Testis (tissue), 3 donors: Measurements from ENCODE around the gene ABCA4. TPM values are rescaled to one million over a fixed set of nuclear protein-coding genes. Genes with fewer than 3 reads are reported as not detected.

Source experiments
- DNase-seq: peaks from one replicate; pipeline ENCODE4 v3.0.0-alpha.2; 2019
- H3K27ac ChIP-seq, 2 donors: fragments of 200-600 bp; sonication (generic); one replicate each; pipeline ENCODE4 v1.5.1; 2019
- H3K27me3 ChIP-seq: fragments of 200-600 bp; sonication (generic); one replicate; pipeline ENCODE4 v1.5.1; 2019
- H3K36me3 ChIP-seq: fragments of 200-600 bp; sonication (generic); one replicate; pipeline ENCODE4 v1.5.1; 2017; ENCODE audit warnings: low read depth; ENCODE audit errors: missing control alignments
- H3K4me1 ChIP-seq: fragments of 200-600 bp; sonication (generic); one replicate; pipeline ENCODE4 v1.5.1; 2019
- H3K4me3 ChIP-seq, 2 donors: fragments of 200-600 bp; sonication (generic); one replicate each; pipeline ENCODE4 v1.5.1; 2017 to 2019
- H3K9me3 ChIP-seq: fragments of 200-600 bp; sonication (generic); one replicate; pipeline ENCODE4 v1.5.1; 2017
- POLR2A ChIP-seq: fragments of 450-650 bp; IDR thresholded peaks from one replicate; pipeline ENCODE4 v1.6.1; 2017; ENCODE audit warnings: antibody characterized with exemption, mild to moderate bottlenecking, moderate library complexity
- WGBS, 2 donors: methylation state at CpG; one replicate each; pipeline ENCODE4 v1.1.5; 2018; 5-methylcytosine and 5-hydroxymethylcytosine counted together
- intact Hi-C: fragments of 100-400 bp; cut with DNase I; formaldehyde crosslinking; loops from one replicate; pipeline ENCODE4 v1.15.1; 2023; ENCODE audit warnings: low total_unique reads
- polyA plus RNA-seq: library from polyadenylated mRNA; stranded (reverse); fragments of 350-450 nt; fragmentation: Illumina TruSeq; extraction: RNeasy Lipid Tissue Mini Kit (QIAGEN cat#74804); gene quantifications from one replicate; pipeline ENCODE4 v1.2.3, GENCODE V29; 2014; ENCODE audit warnings: low read depth, low replicate concordance; ENCODE audit not compliant: insufficient read depth
- total RNA-seq, 2 donors: library from RNA; depleted of rRNA; stranded (reverse); fragments of >200 nt; gene quantifications; one replicate each; pipeline ENCODE4 v1.2.3, GENCODE V29; 2016
- TF ChIP-seq, protein P1 (sequence below), 3 experiments: fragments of 450-650 bp in 2 of 3; fragments of 200-600 bp in 1 of 3; sonication (generic) in 1 of 3; IDR thresholded peaks; one replicate each; pipeline ENCODE4 v1.5.1; 2016 to 2019; ENCODE audit warnings: antibody characterized with exemption in 3 of 3, mild to moderate bottlenecking in 2 of 3, moderate library complexity in 1 of 3

The ABCA4 gene
- total and polyA plus RNA-seq, 3 donors from 2014 or later, result 1.6 to 1.8 (median 1.8) TPM

DNA sequence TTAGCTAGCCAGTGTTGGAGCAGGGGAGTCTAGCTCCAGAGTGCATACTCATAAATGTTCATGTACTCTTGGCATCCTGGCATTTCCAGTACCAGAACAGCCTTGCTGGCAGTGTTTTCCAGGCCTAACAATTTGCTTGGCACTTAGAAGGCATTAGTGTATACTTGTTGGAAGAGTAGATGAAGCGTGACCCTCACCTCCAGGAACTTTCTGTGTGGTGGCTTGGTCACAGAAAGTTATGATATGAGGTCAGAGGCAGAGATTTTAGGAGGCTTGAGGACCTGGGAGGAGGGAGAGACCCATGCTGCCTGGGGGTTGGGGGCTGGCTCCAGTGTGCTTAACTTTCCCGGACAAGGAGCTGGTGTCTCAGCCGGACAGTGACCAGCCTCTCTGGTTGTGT lies 159.0 kb downstream of the ABCA4 start:
- TF ChIP-seq, protein P1, sequence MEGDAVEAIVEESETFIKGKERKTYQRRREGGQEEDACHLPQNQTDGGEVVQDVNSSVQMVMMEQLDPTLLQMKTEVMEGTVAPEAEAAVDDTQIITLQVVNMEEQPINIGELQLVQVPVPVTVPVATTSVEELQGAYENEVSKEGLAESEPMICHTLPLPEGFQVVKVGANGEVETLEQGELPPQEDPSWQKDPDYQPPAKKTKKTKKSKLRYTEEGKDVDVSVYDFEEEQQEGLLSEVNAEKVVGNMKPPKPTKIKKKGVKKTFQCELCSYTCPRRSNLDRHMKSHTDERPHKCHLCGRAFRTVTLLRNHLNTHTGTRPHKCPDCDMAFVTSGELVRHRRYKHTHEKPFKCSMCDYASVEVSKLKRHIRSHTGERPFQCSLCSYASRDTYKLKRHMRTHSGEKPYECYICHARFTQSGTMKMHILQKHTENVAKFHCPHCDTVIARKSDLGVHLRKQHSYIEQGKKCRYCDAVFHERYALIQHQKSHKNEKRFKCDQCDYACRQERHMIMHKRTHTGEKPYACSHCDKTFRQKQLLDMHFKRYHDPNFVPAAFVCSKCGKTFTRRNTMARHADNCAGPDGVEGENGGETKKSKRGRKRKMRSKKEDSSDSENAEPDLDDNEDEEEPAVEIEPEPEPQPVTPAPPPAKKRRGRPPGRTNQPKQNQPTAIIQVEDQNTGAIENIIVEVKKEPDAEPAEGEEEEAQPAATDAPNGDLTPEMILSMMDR (IDR thresholded peaks at IDR 0.05), result no peak
- TF ChIP-seq POLR2A, result no peak
- Histone ChIP-seq H3K4me3 (no peak overlapping the region), H3K27ac (no peak overlapping the region), H3K4me1 (no peaks in the 10 kb centered on the region), H3K36me3 (no peaks in the 10 kb centered on the region), H3K27me3 (no peaks in the 10 kb centered on the region), H3K9me3 (no peaks in the 10 kb centered on the region)
- WGBS, 2 donors, result 83% methylated on average over 3 of the region's 3 CpGs
- intact Hi-C loops, result no loop called here
- no peak for DNase-seq

DNA sequence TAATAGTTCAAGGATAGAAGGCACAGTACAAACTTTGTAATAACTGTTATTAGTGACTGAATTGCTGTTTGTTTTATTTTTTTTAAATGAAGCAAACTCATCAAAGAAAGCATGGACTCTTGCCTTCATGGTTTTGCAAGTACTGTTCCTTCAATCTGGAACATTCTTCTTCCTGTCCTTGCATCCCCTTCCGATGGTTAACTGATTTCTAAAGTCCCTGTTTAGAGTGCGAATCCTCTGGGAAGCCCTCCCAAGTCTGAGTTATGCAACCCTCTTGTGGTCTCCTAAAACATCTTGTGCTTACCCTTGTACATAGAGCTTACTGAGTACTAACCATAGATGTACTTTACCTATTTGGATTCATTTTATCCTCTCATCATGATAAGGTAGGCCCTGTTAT lies 159.5 kb downstream of the ABCA4 start:
- H3K4me3 ChIP-seq, result no peak overlapping the region
- no peaks in the 10 kb centered on the region for H3K4me1 ChIP-seq
- DNase-seq, result no peak
- TF ChIP-seq, protein P1 (IDR thresholded peaks at IDR 0.05), result no peak
- no peak for TF ChIP-seq POLR2A
- no peak overlapping the region for H3K27ac ChIP-seq
- 68 to 79% methylated on average over 2 of the region's 2 CpGs for WGBS, 2 donors
- no peaks in the 10 kb centered on the region for H3K9me3 ChIP-seq
- intact Hi-C loops, result no loop called here
- no peaks in the 10 kb centered on the region for H3K36me3 ChIP-seq
- no peaks in the 10 kb centered on the region for H3K27me3 ChIP-seq

DNA sequence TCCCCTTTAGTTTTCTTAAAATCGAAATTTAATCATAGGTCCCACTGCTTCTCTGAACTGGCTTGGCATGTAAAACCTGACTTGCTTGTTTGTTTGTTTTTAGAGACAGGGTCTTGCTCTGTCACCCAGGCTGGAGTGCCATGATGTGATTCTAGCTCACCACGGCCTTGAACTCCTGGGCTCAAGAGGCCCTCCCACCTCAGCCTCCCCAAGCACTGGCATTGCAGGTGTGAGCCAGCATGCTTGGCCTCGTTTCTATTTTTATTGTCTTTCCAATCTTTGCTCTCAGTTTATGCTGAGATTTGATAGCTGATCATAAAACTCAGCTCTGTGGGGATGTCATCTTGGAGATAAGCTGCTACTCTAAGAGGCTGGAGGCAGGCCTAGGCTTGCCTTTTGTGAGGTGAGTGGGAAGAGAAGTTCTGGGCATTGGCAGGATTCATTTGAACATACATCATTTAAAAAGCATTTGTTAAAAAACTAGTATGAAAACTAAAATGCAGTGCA lies 160.3 kb downstream of the ABCA4 start:
- TF ChIP-seq, protein P1 (IDR thresholded peaks at IDR 0.05), result no peak
- TF ChIP-seq POLR2A, result no peak
- no peaks in the 10 kb centered on the region for H3K4me1 ChIP-seq
- intact Hi-C loops, result no loop called here
- 48 to 50% methylated on average over 3 of the region's 3 CpGs for WGBS, 2 donors
- H3K36me3 ChIP-seq, result no peaks in the 10 kb centered on the region
- H3K27me3 ChIP-seq, result no peaks in the 10 kb centered on the region
- no peak overlapping the region for H3K4me3 ChIP-seq
- no peaks in the 10 kb centered on the region for H3K9me3 ChIP-seq
- no peak for DNase-seq
- no peak overlapping the region for H3K27ac ChIP-seq

DNA sequence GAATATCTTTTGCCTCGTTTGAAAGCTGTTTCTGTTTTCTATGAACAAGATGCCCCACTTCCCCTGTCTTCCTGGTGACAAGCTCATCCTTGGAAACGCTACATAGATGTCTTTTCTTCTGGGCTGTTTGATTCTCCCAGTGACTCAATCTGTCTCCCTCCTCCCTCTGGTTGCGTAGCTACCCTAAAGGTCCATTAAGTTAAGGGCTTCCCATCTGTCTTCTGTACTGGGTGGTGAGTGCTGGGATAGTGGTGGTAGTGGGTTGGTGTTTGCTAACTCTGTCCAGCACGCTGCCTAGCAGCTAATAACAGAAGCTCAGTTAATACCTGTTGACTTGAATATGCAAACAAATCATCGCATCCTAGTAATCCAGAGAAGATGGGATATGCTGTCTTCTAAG lies 161.5 kb downstream of the ABCA4 start:
- TF ChIP-seq, protein P1 (IDR thresholded peaks at IDR 0.05), result no peak
- TF ChIP-seq POLR2A, result no peak
- WGBS, 2 donors, result 82 to 91% methylated on average over 5 of the region's 5 CpGs
- intact Hi-C loops, result no loop called here
- no peaks in the 10 kb centered on the region for H3K36me3 ChIP-seq
- DNase-seq, result no peak
- H3K9me3 ChIP-seq, result no peaks in the 10 kb centered on the region
- H3K4me1 ChIP-seq, result no peaks in the 10 kb centered on the region
- no peaks in the 10 kb centered on the region for H3K27me3 ChIP-seq
- H3K27ac ChIP-seq, result no peak overlapping the region
- no peak overlapping the region for H3K4me3 ChIP-seq

DNA sequence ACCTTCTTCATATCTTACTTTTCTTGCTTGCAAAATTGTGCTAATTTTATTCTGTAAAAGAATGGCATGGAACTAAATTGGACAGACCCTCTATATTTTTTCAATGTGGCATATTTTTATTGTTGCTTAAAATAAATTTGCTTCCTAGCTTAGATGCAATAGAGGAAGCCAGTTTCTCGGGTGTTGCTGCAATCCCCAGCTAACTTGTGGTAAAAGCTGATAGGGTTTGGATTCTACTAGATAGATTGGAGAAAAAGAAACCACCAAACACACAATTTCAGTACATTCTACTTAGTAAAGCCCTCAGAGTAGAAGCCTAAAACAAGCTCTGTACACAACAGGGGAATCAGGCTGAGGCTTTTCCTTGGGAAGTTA lies 162.2 kb downstream of the ABCA4 start:
- DNase-seq, result no peak
- H3K4me1 ChIP-seq, result no peaks in the 10 kb centered on the region
- intact Hi-C loops, result no loop called here
- no peaks in the 10 kb centered on the region for H3K27me3 ChIP-seq
- H3K27ac ChIP-seq, result no peak overlapping the region
- TF ChIP-seq POLR2A, result no peak
- TF ChIP-seq, protein P1 (IDR thresholded peaks at IDR 0.05), result no peak
- H3K9me3 ChIP-seq, result no peaks in the 10 kb centered on the region
- WGBS, 2 donors, result 82 to 93% methylated on average over 1 of the region's 1 CpG
- H3K36me3 ChIP-seq, result no peaks in the 10 kb centered on the region
- no peak overlapping the region for H3K4me3 ChIP-seq
